DOHH2 (cell line): ENCODE results near the gene NQO2.

Experiments used
- H3F3A ChIP-seq: fragments of 200-600 bp; sonication (generic), shearing (Covaris generic); 2 replicates; pipeline ENCODE4 v1.6.0; 2016; ENCODE audit warnings: antibody characterized with exemption, mild to moderate bottlenecking; ENCODE audit not compliant: control insufficient read depth, insufficient read depth
- H3K27ac ChIP-seq: fragments of 200-600 bp; sonication (generic); 2 replicates; pipeline ENCODE4 v1.5.1; 2014; ENCODE audit warnings: low read depth, mild to moderate bottlenecking, low read length, moderate library complexity
- H3K27me3 ChIP-seq: fragments of 200-600 bp; sonication (generic); 2 replicates; pipeline ENCODE4 v1.6.1; 2014; ENCODE audit warnings: mild to moderate bottlenecking, low read length, mixed read lengths; ENCODE audit not compliant: control insufficient read depth
- H3K36me3 ChIP-seq: fragments of 200-600 bp; sonication (generic); 2 replicates; pipeline ENCODE4 v1.6.1; 2014; ENCODE audit warnings: mild to moderate bottlenecking, low read length, moderate library complexity, mixed read lengths; ENCODE audit not compliant: control insufficient read depth
- H3K4me1 ChIP-seq: fragments of 200-600 bp; sonication (generic); 2 replicates; pipeline ENCODE4 v1.6.1; 2014; ENCODE audit warnings: mild to moderate bottlenecking, low read length, mixed read lengths; ENCODE audit not compliant: control insufficient read depth
- H3K4me2 ChIP-seq: fragments of 200-600 bp; sonication (generic); 2 replicates; pipeline ENCODE4 v1.6.0; 2014; ENCODE audit warnings: mild to moderate bottlenecking, low read length, moderate library complexity
- H3K4me3 ChIP-seq: fragments of 200-600 bp; sonication (generic); 2 replicates; pipeline ENCODE4 v1.5.1; 2014; ENCODE audit warnings: mild to moderate bottlenecking, low read length, mixed read lengths
- H3K79me2 ChIP-seq: fragments of 200-600 bp; sonication (generic); 2 replicates; pipeline ENCODE4 v1.6.1; 2014; ENCODE audit warnings: mild to moderate bottlenecking, low read length, mixed read lengths; ENCODE audit not compliant: control insufficient read depth
- H3K9me2 ChIP-seq: fragments of 200-600 bp; sonication (generic); replicated peaks from 2 replicates; pipeline ENCODE4 v1.6.1; 2014; ENCODE audit warnings: mild to moderate bottlenecking, low read length, mixed read lengths; ENCODE audit not compliant: control insufficient read depth
- H3K9me3 ChIP-seq: fragments of 200-600 bp; sonication (generic); 2 replicates; pipeline ENCODE4 v1.6.1; 2014; ENCODE audit warnings: antibody characterized with exemption, low read length, mixed read lengths; ENCODE audit not compliant: control insufficient read depth, insufficient read depth
- H4K20me1 ChIP-seq: fragments of 200-600 bp; sonication (generic); 2 replicates; pipeline ENCODE4 v1.6.0; 2014; ENCODE audit warnings: low read depth, mild to moderate bottlenecking, antibody characterized with exemption, low read length, moderate library complexity; ENCODE audit not compliant: control insufficient read depth, insufficient read depth
- EZH2phosphoT487 ChIP-seq: fragments of 200-600 bp; sonication (generic); IDR thresholded peaks from 2 replicates; pipeline ENCODE4 v1.6.1; 2017; ENCODE audit warnings: borderline replicate concordance, mild to moderate bottlenecking, antibody characterized with exemption, low read length, moderate library complexity, mixed read lengths
- TF ChIP-seq, protein P1 (sequence below): fragments of 200-600 bp; sonication (generic); IDR thresholded peaks from one replicate; pipeline ENCODE4 v1.5.1; 2014; ENCODE audit warnings: antibody characterized with exemption, mild to moderate bottlenecking, low read depth, low read length; ENCODE audit not compliant: poor library complexity, severe bottlenecking

NQO2 gene

DNA sequence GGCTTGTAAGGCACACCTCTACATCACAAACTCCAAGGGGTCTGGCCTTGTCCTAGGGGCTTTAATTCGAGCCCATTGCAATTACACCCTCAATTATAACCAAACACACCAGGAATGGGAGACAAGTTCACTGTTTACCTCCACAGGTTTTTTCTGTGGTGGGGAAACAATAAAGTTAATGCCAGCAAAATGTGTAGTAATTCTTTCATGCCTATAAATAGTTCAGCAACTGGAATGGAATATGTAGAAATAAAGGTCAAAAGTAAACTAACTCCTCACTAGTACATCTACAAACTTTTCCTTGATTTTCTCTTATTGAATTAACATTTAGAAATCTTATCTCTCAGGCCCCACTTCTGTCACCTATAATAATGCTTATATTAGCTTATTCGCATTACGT, 41.5 kb downstream of the NQO2 start:
- Histone ChIP-seq H3K9me3 (no peaks in the 10 kb centered on the region), H3K27me3 (no peaks in the 10 kb centered on the region), H3K27ac (no peak overlapping the region), H4K20me1 (no peaks in the 10 kb centered on the region), H3K36me3 (no peaks in the 10 kb centered on the region), H3K79me2 (no peaks in the 10 kb centered on the region), H3K4me2 (no peak overlapping the region), H3K4me1 (peaks cover 25% of the 10 kb centered on the region), H3K9me2 (no peaks in the 10 kb centered on the region), H3K4me3 (no peak overlapping the region), H3F3A (no peaks in the 10 kb centered on the region)
- no peak for TF ChIP-seq EZH2phosphoT487
- TF ChIP-seq, protein P1, sequence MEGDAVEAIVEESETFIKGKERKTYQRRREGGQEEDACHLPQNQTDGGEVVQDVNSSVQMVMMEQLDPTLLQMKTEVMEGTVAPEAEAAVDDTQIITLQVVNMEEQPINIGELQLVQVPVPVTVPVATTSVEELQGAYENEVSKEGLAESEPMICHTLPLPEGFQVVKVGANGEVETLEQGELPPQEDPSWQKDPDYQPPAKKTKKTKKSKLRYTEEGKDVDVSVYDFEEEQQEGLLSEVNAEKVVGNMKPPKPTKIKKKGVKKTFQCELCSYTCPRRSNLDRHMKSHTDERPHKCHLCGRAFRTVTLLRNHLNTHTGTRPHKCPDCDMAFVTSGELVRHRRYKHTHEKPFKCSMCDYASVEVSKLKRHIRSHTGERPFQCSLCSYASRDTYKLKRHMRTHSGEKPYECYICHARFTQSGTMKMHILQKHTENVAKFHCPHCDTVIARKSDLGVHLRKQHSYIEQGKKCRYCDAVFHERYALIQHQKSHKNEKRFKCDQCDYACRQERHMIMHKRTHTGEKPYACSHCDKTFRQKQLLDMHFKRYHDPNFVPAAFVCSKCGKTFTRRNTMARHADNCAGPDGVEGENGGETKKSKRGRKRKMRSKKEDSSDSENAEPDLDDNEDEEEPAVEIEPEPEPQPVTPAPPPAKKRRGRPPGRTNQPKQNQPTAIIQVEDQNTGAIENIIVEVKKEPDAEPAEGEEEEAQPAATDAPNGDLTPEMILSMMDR: no peak

DNA sequence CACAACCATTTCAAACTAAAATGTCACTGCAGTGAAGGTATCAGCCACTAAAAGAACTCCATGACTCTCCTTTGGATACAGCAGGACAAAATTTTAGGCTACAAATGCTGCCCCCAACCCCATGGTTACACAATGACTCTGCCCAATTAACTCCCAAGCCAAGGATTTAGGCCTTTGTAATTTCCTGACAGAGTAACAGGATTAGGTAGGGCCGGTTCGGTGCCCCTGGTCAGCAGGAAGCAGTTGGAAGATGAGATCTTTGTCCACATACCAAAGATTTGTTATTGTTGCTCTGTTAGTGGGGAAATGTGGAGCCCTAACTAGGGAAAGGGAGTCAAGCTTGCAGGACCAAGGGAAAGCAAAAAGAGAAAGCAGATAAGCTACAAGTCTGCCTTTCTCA, 41.9 kb downstream of the NQO2 start:
- Histone ChIP-seq H3K27me3 (no peaks in the 10 kb centered on the region), H3K9me2 (no peaks in the 10 kb centered on the region), H3K27ac (no peak overlapping the region), H3K4me3 (no peak overlapping the region), H3K79me2 (no peaks in the 10 kb centered on the region), H3K36me3 (no peaks in the 10 kb centered on the region), H4K20me1 (no peaks in the 10 kb centered on the region), H3K4me1 (peaks cover 28% of the 10 kb centered on the region), H3K4me2 (no peak overlapping the region), H3F3A (no peaks in the 10 kb centered on the region), H3K9me3 (no peaks in the 10 kb centered on the region)
- TF ChIP-seq, protein P1: no peak
- TF ChIP-seq EZH2phosphoT487: no peak

DNA sequence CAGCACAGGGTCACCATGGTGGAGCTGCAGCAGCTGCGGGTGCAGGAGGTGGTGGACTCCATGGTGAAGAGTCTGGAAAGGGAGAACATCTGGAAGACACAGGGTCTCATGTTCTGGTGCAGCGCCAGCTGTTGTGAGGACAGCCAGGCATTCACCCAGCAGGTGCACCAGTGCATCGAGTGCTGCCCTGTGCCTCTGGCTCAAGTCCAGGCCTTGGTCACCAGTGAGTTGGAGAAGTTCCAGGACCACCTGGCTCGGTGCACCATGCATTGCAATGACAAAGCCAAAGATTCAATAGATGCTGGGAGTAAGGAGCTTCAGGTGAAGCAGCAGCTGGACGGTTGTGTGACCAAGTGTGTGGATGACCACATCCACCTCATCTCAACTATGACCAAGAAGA, 45.7 kb downstream of the NQO2 start:
- TF ChIP-seq, protein P1: no peak
- no peak for TF ChIP-seq EZH2phosphoT487
- Histone ChIP-seq H3F3A (0 out of 2 replicates have a peak, but pooled peaks cover 2% of the 10 kb centered on the region), H3K4me2 (no peak overlapping the region; the same call in 1 of the 2 replicates), H3K36me3 (no peaks in the 10 kb centered on the region), H3K4me1 (peaks cover 12% of the 10 kb centered on the region), H4K20me1 (no peaks in the 10 kb centered on the region), H3K9me2 (no peaks in the 10 kb centered on the region), H3K9me3 (no peaks in the 10 kb centered on the region), H3K27ac (no peak overlapping the region), H3K4me3 (no peak overlapping the region), H3K79me2 (no peaks in the 10 kb centered on the region), H3K27me3 (no peaks in the 10 kb centered on the region)
